Measurements from ENCODE around the gene CTSK. TPM values are rescaled to one million over a fixed set of nuclear protein-coding genes. Genes with fewer than 3 reads are reported as not detected.

Gene CTSK
- total RNA-seq, 6 donors from 2014 or later = 9.6 to 35.4 (median 19.8) TPM

DNA sequence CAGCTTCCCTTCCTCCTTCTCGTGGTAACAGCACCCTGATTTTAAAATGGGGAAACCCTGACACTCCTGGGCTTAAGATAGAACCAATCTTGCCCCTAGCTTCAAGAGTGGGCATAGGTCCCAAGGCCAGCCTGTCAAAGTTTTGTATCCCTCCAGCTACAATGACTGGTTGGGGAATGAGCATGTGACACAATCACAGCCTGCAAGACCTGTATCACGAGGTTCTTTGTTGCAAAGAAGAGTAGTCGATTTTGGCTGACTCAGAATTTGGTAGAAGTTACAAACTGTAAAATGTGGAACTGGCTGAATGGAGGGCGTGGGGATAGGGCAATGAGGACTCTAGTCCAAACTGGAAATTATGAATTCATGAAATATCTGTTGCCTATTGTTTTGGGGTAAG, 18.7 kb downstream of the CTSK start:
- DNase-seq (peak in 1 of 2 donors; percentile 67), ATAC-seq (ENCODE audit: low FRiP score in 2 of 2) (peak in 1 of 2 donors; percentile 52)
- 59 to 64% methylated on average over 4 of the region's 4 CpGs for WGBS, 2 donors
- TF ChIP-seq POLR2AphosphoS5 (IDR thresholded peaks at IDR 0.05) = peak in 1 of 2 donors; percentile 9
- no peak for TF ChIP-seq EP300 (IDR thresholded peaks at IDR 0.05)
- TF ChIP-seq, protein P1, sequence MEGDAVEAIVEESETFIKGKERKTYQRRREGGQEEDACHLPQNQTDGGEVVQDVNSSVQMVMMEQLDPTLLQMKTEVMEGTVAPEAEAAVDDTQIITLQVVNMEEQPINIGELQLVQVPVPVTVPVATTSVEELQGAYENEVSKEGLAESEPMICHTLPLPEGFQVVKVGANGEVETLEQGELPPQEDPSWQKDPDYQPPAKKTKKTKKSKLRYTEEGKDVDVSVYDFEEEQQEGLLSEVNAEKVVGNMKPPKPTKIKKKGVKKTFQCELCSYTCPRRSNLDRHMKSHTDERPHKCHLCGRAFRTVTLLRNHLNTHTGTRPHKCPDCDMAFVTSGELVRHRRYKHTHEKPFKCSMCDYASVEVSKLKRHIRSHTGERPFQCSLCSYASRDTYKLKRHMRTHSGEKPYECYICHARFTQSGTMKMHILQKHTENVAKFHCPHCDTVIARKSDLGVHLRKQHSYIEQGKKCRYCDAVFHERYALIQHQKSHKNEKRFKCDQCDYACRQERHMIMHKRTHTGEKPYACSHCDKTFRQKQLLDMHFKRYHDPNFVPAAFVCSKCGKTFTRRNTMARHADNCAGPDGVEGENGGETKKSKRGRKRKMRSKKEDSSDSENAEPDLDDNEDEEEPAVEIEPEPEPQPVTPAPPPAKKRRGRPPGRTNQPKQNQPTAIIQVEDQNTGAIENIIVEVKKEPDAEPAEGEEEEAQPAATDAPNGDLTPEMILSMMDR (IDR thresholded peaks at IDR 0.05) = no peak
- Histone ChIP-seq H3K27me3 (no peaks in the 10 kb centered on the region), H3K4me3 (no peak overlapping the region), H3K9me3 (no peaks in the 10 kb centered on the region), H3K4me1 (peaks cover 0 to 17% (median 0%) of the 10 kb centered on the region in 4 donors), H3K27ac (peak overlapping the region in 2 of 4 donors; percentile 31 to 55), H3K36me3 (no peaks in the 10 kb centered on the region)

DNA sequence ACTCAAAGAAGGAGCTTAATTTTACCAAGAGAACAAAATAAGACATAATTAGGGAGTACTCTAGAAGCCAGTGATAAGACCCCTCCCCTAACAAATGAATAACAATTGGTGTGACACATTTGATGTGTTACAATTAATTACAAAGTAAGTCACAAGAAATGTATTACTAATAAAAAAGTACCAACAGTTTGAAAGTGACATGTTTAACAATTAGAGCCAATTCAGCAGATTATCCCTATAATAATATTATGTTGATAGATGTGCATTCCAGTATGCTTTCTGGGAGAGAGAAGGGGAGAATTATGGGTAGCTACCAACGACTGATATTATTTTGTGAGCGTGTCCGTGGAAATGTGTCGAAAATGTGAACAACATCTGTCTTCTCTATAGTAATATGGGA, 19.1 kb downstream of the CTSK start:
- DNase-seq = no peak
- 81 to 91% methylated on average over 4 of the region's 4 CpGs for WGBS, 2 donors
- Histone ChIP-seq H3K4me3 (no peak overlapping the region), H3K36me3 (no peaks in the 10 kb centered on the region), H3K4me1 (peaks cover 0 to 17% (median 0%) of the 10 kb centered on the region in 4 donors), H3K9me3 (no peaks in the 10 kb centered on the region), H3K27me3 (no peaks in the 10 kb centered on the region), H3K27ac (no peak overlapping the region)
- TF ChIP-seq EP300 (IDR thresholded peaks at IDR 0.05) (no peak), POLR2A (IDR thresholded peaks at IDR 0.05) (no peak), POLR2AphosphoS5 (IDR thresholded peaks at IDR 0.05) (no peak)
- TF ChIP-seq, protein P1 (IDR thresholded peaks at IDR 0.05) = no peak
- no peak for ATAC-seq (ENCODE audit: low FRiP score in 2 of 2)

DNA sequence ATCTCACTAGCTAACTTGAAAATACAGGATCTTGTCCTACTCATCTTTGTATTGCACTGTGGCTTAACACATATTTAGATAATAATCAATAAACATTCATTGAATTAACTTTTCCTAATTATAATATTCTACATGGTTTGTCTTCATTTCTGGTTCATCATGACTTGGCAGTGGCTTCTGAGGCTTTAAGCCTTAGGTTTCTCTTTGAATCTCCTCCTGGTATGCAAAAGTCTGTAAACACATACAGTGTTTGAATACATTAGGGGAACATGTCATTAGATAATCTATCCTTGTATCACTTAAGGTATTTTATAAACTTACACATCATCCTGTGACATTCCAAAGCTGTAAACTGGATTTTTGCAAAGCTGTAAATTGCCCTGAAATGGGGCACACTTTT, 20.6 kb downstream of the CTSK start:
- H3K36me3 ChIP-seq = no peaks in the 10 kb centered on the region
- ATAC-seq (ENCODE audit: low FRiP score in 2 of 2) = no peak
- H3K27me3 ChIP-seq = no peaks in the 10 kb centered on the region
- no peak for TF ChIP-seq POLR2A (IDR thresholded peaks at IDR 0.05)
- no peak for TF ChIP-seq POLR2AphosphoS5 (IDR thresholded peaks at IDR 0.05)
- TF ChIP-seq, protein P1 (IDR thresholded peaks at IDR 0.05) = no peak
- no peak for TF ChIP-seq EP300 (IDR thresholded peaks at IDR 0.05)
- no peak overlapping the region for H3K4me3 ChIP-seq
- peaks cover 0 to 14% (median 0%) of the 10 kb centered on the region in 4 donors for H3K4me1 ChIP-seq
- H3K9me3 ChIP-seq = no peaks in the 10 kb centered on the region
- no peak overlapping the region for H3K27ac ChIP-seq
- no peak for DNase-seq

DNA sequence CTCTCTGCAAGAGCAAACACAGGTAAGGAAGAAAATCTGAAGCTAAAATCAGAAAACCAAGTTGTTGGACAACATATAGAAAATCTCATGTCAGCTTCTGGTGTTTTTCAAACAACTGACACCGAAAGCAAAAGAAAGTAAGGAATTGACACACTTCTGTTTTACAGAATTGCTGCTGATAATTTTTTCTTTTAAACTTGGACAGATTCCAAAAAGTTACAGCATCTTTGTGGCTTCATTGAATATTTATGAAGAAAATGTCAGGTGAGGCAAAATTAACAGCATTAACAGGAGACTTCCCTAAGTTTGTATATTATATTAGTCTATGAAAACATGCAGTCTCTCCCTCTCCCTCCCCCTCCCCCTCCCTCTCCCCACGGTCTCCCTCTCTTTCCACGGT, 27.6 kb downstream of the CTSK start:
- Histone ChIP-seq H3K36me3 (no peaks in the 10 kb centered on the region), H3K27me3 (no peaks in the 10 kb centered on the region), H3K4me3 (no peak overlapping the region), H3K9me3 (no peaks in the 10 kb centered on the region), H3K27ac (no peak overlapping the region), H3K4me1 (peaks cover 0 to 3% (median 0%) of the 10 kb centered on the region in 4 donors)
- 70 to 83% methylated on average over 1 to 3 of the region's 3 CpGs for WGBS, 2 donors
- TF ChIP-seq POLR2A (IDR thresholded peaks at IDR 0.05) = no peak
- TF ChIP-seq, protein P1 (IDR thresholded peaks at IDR 0.05) = no peak
- no peak for TF ChIP-seq POLR2AphosphoS5 (IDR thresholded peaks at IDR 0.05)
- TF ChIP-seq EP300 (IDR thresholded peaks at IDR 0.05) = no peak
- DNase-seq (no peak), ATAC-seq (ENCODE audit: low FRiP score in 2 of 2) (no peak)

DNA sequence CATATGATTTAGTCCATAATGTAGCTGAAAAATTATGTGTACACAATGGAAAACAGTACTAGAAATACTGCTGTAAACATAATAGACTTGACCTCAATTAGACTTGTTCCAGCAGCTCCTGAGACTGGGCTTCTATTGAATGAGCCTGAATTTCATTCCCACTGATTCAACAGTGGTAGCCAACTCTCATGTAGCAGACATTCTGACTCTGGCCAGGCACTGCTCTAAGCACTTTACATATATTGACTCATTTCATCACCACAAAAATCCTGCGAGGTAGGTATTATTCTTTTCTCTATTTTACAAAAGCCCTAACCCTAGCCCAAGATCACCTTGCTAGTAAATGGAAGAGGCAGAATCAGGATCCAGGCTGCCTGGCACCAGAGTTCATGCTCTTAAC, 29.7 kb downstream of the CTSK start:
- Histone ChIP-seq H3K9me3 (no peaks in the 10 kb centered on the region), H3K4me3 (no peak overlapping the region), H3K27me3 (no peaks in the 10 kb centered on the region), H3K36me3 (no peaks in the 10 kb centered on the region), H3K27ac (no peak overlapping the region), H3K4me1 (peaks cover 0 to 3% (median 0%) of the 10 kb centered on the region in 4 donors)
- no peak for DNase-seq
- no peak for ATAC-seq (ENCODE audit: low FRiP score in 2 of 2)
- WGBS, 2 donors = 69 to 82% methylated on average over 1 of the region's 1 CpG
- TF ChIP-seq EP300 (IDR thresholded peaks at IDR 0.05) = no peak
- TF ChIP-seq, protein P1 (IDR thresholded peaks at IDR 0.05) = no peak
- TF ChIP-seq POLR2A (IDR thresholded peaks at IDR 0.05) = no peak
- TF ChIP-seq POLR2AphosphoS5 (IDR thresholded peaks at IDR 0.05) = no peak

All from upper lobe of left lung (tissue), 6 donors.